LNCaP clone FGC (cell line): Measurements from ENCODE around the gene ZNF184.

Experiments
- DNase-seq: peaks from one replicate; pipeline ENCODE4 v3.0.0-alpha.2; 2011; ENCODE audit warnings: low read depth
- H3K4me3 ChIP-seq: 2 replicates; pipeline ENCODE4 v1.5.1; 2011; ENCODE audit warnings: mild to moderate bottlenecking, low read depth, low read length, control low read depth
- TF ChIP-seq, protein P1 (sequence below): IDR thresholded peaks from 2 replicates; pipeline ENCODE4 v1.5.1; 2012; ENCODE audit warnings: mild to moderate bottlenecking; ENCODE audit not compliant: control insufficient read depth, insufficient read depth; ENCODE audit errors: extremely low read depth

ZNF184 gene

DNA sequence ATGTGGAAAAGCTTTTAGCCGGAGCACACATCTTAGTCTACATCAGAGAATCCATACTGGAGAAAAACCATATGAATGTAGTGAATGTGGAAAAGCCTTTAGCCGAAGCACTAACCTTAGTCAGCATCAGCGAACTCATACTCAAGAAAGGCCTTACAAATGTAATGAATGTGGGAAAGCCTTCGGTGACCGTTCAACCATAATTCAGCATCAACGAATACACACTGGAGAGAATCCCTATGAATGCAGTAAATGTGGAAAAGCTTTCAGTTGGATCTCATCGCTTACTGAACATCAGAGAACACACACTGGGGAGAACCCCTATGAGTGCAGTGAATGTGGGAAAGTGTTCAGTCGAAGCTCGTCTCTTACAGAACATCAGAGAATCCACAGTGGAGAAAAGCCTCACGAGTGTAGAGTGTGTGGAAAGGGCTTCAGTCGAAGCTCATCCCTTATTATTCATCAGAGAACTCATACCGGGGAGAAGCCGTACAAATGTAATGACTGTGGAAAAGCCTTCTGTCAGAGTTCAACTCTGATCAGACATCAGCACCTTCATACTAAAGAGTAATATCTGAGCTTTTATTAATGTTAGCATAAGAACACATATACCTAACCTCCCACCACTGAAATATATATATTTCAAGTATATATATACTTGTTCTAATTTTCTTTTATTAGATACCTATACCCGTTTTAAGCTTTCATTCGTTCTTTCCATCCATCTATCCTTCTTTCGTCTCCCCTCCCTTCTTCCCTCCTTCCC lies 71.8 kb downstream of the ZNF184 start:
- H3K4me3 ChIP-seq, result no peak overlapping the region
- DNase-seq, result no peak
- TF ChIP-seq, protein P1, sequence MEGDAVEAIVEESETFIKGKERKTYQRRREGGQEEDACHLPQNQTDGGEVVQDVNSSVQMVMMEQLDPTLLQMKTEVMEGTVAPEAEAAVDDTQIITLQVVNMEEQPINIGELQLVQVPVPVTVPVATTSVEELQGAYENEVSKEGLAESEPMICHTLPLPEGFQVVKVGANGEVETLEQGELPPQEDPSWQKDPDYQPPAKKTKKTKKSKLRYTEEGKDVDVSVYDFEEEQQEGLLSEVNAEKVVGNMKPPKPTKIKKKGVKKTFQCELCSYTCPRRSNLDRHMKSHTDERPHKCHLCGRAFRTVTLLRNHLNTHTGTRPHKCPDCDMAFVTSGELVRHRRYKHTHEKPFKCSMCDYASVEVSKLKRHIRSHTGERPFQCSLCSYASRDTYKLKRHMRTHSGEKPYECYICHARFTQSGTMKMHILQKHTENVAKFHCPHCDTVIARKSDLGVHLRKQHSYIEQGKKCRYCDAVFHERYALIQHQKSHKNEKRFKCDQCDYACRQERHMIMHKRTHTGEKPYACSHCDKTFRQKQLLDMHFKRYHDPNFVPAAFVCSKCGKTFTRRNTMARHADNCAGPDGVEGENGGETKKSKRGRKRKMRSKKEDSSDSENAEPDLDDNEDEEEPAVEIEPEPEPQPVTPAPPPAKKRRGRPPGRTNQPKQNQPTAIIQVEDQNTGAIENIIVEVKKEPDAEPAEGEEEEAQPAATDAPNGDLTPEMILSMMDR, result no peak
